T-helper 1 cell treated with Interleukin-12 subunit alpha and Interleukin-12 subunit beta and Interleukin-4 antibody, amounts not matched to agents 30 μg/mL and 1 μg/mL, for 36 hours (primary cell): ENCODE measurements around the gene RPLP2.

ENCODE experiments used
- H3K27ac Mint-ChIP-seq: one replicate; pipeline ENCODE4 v1.8.0; 2021; ENCODE audit warnings: mild to moderate bottlenecking, mixed read lengths
- H3K27me3 Mint-ChIP-seq: one replicate; pipeline ENCODE4 v1.8.0; 2021; ENCODE audit warnings: low read depth, mixed read lengths
- H3K36me3 Mint-ChIP-seq: one replicate; pipeline ENCODE4 v1.8.0; 2021; ENCODE audit warnings: low read depth, mixed read lengths
- H3K4me1 Mint-ChIP-seq: one replicate; pipeline ENCODE4 v1.8.0; 2021; ENCODE audit warnings: low read depth, mixed read lengths
- H3K4me3 Mint-ChIP-seq: one replicate; pipeline ENCODE4 v1.8.0; 2021; ENCODE audit warnings: mild to moderate bottlenecking, moderate library complexity, mixed read lengths
- H3K9me3 Mint-ChIP-seq: one replicate; pipeline ENCODE4 v1.8.0; 2021; ENCODE audit warnings: mixed read lengths

Gene RPLP2

GRCh38 chr11:858762-859339, 49.1 kb downstream of the RPLP2 start:
- H3K27ac Mint-ChIP-seq, result no peak overlapping the region
- no peak overlapping the region for H3K4me3 Mint-ChIP-seq
- H3K36me3 Mint-ChIP-seq, result no peaks in the 10 kb centered on the region
- no peaks in the 10 kb centered on the region for H3K27me3 Mint-ChIP-seq
- H3K4me1 Mint-ChIP-seq, result no peaks in the 10 kb centered on the region
- no peaks in the 10 kb centered on the region for H3K9me3 Mint-ChIP-seq

GRCh38 chr11:859394-860131, 49.8 kb downstream of the RPLP2 start:
- Mint-ChIP-seq H3K27me3 (no peaks in the 10 kb centered on the region), H3K4me1 (no peaks in the 10 kb centered on the region), H3K4me3 (no peak overlapping the region), H3K27ac (no peak overlapping the region), H3K9me3 (no peaks in the 10 kb centered on the region), H3K36me3 (no peaks in the 10 kb centered on the region)

- H3K36me3 Mint-ChIP-seq, result no peaks in the 10 kb centered on the region
- H3K4me1 Mint-ChIP-seq, result no peaks in the 10 kb centered on the region
- H3K27me3 Mint-ChIP-seq, result no peaks in the 10 kb centered on the region
- H3K27ac Mint-ChIP-seq, result no peak overlapping the region
- no peak overlapping the region for H3K4me3 Mint-ChIP-seq
- no peaks in the 10 kb centered on the region for H3K9me3 Mint-ChIP-seq
Measured at GRCh38 chr11:860234-861104, 50.7 kb downstream of the RPLP2 start.

- Mint-ChIP-seq H3K27me3 (no peaks in the 10 kb centered on the region), H3K4me3 (no peak overlapping the region), H3K27ac (no peak overlapping the region), H3K36me3 (no peaks in the 10 kb centered on the region), H3K4me1 (no peaks in the 10 kb centered on the region), H3K9me3 (no peaks in the 10 kb centered on the region)
Measured at GRCh38 chr11:861105-861479, 51.3 kb downstream of the RPLP2 start.

- H3K4me1 Mint-ChIP-seq, result no peaks in the 10 kb centered on the region
- H3K27me3 Mint-ChIP-seq, result no peaks in the 10 kb centered on the region
- no peaks in the 10 kb centered on the region for H3K9me3 Mint-ChIP-seq
- H3K36me3 Mint-ChIP-seq, result no peaks in the 10 kb centered on the region
- H3K27ac Mint-ChIP-seq, result no peak overlapping the region
- no peak overlapping the region for H3K4me3 Mint-ChIP-seq
Measured at GRCh38 chr11:862081-862661, 52.4 kb downstream of the RPLP2 start.
